Skin of body (tissue), 2 donors: ENCODE results near the gene COL4A2. TPM values are rescaled to one million over a fixed set of nuclear protein-coding genes. Genes with fewer than 3 reads are reported as not detected.

ENCODE experiments used
- DNase-seq: peaks from one replicate; lab custom pipeline; 2025; lab: John Stamatoyannopoulos, UW
- total RNA-seq: library from RNA; depleted of rRNA; stranded (reverse); fragments of >200 nt; gene quantifications from one replicate; pipeline ENCODE4 v1.2.3, GENCODE V29; 2014

COL4A2 gene
- total RNA-seq, 1 donor from 2014 or later = 479 TPM

DNA sequence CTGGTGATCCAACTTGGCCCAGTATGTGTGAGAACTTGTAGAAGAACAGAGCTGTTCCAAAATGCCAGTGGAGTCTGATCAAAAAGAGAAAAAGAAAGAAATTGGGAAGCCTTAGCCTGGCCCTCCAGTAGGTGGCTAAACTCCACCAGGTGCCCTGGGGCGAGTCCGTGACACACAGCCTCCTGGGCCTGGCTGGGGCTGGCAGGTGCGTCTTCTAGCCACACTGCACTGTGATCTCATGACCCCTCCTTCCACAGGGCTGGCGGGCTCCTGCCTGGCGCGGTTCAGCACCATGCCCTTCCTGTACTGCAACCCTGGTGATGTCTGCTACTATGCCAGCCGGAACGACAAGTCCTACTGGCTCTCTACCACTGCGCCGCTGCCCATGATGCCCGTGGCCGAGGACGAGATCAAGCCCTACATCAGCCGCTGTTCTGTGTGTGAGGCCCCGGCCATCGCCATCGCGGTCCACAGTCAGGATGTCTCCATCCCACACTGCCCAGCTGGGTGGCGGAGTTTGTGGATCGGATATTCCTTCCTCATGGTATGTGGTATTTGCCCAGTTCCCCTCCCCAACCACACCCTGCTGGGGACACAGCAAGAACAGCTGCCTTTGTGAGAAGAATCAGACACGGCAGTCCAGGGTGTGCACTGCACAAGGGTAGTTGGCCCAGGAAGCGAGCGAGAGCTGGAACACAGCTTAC, 200.7 kb downstream of the COL4A2 start:
- DNase-seq = no peak

DNA sequence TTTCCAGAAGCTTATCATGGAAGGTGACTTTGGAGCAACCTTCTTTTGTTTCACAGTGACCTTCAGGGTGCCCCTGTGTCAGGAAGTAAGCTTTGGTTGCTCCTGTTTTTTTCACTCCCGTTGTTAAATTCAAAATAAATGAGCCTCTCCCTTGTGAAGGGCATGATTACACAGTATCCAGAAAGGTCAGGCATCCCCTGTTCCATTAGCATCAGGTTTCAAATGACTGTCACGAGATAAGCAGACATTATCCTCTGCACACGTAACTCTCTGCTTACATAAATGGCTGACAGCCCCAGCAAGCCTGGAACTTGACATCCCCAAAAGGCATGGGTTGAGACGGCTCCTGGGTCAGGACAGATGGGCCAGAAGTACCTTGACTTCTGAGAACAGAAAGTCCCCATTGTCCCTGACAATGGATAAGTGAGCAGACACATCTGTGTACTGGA, 202.4 kb downstream of the COL4A2 start:
- no peak for DNase-seq

DNA sequence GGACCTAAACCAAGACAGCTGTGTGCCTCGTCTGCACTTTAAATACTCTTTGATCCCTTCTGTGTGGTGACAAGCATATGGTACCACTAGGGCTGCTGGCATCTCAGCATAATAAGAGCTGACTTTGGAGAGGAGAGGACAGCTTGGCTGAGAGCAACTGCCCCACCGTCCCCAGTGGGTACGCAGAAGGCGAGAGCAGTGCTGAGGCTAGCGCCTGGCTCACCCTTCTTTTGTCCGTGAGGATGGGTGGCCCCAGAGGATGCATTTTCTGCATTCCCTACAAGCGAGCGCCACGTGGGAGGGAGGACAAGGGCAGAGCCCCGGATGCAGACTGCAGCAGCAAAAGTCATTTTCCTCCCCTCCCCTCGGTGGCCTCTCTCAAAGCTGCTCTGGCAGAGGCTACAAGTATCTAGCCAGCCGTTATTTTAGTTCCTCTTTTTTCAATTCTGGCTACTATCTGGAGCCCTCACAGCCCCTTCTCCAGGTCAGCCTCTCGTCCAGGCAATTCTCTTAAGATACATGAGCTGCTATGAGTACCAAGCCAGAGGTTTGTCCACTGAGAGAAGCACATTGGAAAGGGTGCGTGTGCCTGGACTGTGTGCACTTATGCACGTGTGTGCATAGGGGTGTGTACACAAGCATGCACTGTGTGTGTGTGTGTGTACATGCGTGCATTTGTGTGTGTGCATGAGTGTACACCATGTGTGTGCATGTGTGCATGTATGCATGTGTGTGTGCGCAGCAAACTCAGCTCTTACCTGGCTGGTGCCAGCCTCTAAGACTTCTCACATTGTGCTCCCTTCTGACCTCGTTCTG, 203.1 kb downstream of the COL4A2 start:
- peak; percentile 36 for DNase-seq

DNA sequence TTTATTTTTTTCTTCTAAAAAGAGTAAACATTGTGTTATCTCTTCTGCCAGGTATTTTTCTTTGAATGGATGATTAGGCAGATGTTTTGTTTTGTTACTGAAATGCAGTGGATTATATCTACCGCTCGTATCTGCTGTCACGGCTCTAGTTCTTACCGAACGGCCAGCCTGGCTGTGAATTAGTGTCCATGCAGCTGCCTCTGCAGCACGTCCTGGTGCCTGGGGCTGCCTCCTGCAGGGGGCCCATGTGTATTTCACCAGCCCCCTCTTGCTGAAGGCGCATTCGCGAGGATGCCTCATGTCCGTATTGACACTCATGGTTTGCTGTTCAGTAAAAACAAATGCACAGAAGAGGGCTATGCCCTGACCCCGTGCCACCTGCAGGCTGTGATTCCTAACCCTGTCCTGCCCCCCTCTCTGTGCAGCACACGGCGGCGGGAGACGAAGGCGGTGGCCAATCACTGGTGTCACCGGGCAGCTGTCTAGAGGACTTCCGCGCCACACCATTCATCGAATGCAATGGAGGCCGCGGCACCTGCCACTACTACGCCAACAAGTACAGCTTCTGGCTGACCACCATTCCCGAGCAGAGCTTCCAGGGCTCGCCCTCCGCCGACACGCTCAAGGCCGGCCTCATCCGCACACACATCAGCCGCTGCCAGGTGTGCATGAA, 204.6 kb downstream of the COL4A2 start:
- no peak for DNase-seq

DNA sequence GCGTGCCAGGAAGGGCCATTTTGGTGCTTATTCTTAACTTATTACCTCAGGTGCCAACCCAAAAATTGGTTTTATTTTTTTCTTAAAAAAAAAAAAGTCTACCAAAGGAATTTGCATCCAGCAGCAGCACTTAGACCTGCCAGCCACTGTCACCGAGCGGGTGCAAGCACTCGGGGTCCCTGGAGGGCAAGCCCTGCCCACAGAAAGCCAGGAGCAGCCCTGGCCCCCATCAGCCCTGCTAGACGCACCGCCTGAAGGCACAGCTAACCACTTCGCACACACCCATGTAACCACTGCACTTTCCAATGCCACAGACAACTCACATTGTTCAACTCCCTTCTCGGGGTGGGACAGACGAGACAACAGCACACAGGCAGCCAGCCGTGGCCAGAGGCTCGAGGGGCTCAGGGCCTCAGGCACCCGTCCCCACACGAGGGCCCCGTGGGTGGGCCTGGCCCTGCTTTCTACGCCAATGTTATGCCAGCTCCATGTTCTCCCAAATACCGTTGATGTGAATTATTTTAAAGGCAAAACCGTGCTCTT, 205.2 kb downstream of the COL4A2 start:
- no peak for DNase-seq

DNA sequence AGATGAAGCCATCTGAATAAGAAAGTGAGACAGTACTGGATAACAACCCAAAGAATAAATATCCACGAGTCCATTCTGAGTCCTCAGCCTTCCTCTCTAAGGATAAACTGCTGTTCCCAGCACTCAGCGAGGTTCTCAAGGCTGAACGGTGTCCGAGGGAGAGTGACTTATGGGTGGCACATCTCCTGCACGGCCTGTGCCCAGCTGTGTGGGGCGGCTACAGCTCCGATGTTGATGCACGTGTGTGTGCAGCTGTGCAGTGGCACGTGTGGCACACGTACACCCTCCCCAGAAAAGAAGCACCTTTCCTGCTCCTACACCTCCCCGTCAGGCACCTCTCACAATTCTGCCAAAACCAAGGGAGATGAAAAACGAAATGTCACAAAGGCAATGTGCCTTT, 209.4 kb downstream of the COL4A2 start:
- no peak for DNase-seq

DNA sequence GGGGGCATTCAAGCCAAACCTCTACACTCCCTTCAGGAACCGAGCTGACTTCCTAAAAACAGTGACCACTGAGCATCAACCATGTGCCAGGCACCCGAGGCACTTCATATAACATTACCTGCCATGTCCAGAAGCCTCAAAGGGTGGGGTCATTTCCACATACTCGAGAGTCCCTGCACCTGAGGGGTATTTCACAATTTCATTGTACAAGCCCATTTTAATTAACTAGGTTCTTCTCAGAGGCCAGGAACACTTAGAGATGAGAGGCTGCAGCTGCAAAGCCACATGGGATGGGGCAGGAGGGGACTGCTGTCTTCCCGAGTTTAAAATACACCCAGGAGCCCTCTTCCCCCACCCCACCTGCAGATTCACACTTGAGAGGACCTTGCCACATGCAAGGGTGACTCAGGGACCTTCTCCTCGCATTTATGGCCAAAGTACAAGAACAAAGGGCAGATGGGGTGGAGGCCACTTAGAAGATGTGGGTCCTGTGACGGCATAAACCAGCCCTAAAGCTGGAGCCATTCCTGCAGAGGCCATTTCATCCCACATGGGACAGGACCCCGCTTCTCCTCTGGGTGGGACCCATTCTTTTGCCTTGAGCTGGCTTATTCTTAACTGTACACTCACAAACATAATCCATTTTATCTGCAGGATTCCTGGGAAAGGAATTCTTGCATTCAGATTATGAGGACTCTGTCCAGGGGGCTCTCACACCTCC, 210.6 kb downstream of the COL4A2 start:
- DNase-seq = no peak

DNA sequence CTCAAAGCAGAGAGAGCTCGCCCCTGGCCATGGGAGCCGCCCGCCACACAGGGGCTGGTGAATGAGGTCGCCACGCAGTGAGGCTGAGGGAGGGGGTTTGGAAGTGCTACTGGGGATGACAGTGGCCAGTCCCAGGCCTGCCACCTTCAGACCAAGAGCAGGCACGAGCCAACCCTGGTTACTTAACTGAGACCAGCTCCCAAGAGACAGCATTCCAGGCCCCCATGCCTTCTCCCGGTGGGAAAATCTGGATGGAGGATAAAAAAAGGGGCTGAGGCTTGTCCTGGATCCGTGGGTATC, 211.1 kb downstream of the COL4A2 start:
- DNase-seq = no peak

DNA sequence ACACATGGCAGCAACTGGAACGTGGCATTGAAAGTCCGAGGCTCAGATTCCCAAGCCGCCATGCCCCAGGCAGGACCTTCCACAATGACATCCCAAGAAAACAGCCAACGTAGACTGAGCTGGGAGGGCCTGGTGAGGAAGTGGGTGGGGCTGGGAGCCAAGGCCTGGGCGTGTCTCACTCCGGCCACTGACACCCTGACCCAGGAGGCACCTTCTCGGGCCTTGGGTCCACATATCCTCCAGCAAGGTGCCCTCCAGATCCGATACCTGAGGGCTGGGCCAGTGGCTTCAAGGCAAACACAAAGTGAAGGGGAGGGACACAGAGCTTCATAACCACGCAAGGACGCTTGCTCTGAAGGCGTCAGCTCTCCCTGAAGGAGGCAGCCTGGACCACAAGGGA, 211.5 kb downstream of the COL4A2 start:
- DNase-seq = no peak

DNA sequence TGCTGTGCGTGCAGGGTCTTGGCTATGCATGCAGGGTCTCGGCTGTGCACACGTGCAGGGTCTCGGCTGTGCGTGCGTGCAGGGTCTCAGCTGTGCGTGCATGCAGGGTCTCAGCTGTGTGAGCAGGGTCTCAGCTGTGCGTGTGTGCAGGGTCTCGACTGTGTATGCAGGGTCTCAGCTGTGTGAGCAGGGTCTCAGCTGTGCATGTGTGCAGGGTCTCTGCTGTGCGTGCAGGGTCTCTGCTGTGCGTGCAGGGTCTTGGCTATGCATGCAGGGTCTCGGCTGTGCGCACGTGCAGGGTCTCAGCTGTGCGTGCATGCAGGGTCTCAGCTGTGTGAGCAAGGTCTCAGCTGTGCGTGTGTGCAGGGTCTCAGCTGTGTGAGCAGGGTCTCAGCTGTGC, 212.0 kb downstream of the COL4A2 start:
- DNase-seq = no peak

DNA sequence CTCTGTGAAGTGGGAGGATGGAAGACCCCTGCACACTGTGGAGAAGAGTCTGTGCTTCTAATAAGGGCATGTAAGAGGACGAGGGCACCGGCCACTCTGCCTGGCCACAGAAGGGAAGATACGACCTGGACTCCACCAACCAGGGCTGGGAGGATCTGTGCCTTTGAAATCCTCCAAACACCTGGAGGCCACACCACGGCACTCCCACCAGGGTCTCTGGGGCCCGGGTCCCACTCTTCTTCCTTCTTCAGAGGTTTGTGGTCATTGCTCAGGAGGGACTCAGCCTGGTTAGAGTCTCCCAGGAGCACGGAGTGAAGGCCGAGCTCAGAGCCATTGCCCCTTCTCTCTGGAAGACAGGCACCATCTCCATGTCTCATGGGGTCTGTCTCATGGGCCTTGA, 212.4 kb downstream of the COL4A2 start:
- no peak for DNase-seq

DNA sequence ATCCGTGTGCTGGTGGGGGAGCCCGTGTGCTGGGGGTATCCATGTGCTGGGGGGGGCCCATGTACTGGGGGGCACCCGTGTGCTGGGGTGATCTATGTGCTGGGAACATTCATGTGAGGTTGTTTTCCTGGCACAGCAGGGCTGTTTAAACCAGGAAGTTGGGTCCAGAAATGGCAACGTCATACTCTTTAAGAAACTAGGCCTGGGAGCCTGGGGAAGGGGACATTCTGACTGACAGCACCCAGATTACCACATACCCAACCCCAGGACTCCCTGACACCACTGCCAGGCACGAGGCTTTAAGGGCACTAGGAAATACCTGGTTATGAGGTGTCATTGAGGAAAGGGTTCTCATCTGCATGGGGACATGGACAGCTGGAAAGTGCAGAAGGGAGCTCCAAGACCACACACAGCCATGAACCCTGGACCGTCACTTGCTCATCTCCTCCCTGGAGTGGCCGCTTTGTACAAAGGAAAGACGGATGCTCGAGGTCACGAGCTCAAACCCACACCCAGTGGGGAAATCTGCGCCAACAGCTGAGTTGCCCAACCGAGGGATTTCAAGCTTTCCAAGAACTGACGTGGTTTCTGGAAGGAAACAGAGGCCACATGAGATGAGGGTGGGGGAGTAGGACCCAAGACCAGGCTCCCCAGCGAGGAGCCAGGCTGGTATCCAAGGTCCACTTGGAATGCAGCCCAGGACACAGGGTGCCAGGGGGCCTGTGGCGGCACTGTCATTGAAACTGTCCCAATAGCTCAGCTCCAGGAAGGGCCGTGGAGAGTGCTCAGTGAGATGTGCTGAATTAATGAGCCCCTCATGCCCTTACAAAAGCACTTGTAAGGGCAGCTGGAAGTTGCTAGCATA, 213.6 kb downstream of the COL4A2 start:
- DNase-seq = no peak

DNA sequence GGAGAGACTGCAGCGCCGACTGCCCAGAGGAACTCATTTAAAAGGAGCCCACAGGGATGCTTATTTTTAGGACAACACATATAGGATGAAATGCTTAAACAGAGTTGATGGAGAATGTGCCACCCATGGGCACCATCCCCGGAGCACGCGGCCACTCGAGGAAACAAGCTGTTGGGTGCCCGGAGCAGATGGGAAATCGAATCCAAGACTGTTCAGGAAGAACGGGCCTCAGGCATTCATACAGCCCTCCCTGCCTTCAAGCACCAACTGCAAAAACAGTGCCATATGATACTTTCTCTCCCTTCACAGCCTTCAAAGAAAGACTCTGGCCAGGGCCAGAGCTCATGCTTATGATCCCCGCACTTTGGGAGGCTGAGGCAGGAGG, 214.2 kb downstream of the COL4A2 start:
- no peak for DNase-seq

DNA sequence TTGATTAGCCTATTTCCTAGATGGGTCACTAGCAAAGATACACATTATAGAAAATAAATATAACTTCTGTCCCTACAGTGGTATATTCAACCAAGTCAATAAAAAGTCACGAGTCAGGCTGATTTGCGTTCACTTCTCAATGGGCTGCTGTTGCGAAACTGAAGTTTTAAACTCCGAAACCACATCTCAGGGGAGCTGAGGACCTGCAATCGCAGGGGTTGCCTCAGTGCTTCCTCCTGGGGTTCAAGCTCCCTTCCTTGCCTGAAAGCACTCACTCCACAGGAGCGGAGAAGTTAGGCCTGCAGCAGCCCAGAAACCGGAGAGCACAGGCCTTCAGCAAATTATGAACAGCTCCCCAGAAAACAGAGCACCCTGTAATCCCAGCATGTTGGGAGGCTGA, 214.9 kb downstream of the COL4A2 start:
- no peak for DNase-seq

DNA sequence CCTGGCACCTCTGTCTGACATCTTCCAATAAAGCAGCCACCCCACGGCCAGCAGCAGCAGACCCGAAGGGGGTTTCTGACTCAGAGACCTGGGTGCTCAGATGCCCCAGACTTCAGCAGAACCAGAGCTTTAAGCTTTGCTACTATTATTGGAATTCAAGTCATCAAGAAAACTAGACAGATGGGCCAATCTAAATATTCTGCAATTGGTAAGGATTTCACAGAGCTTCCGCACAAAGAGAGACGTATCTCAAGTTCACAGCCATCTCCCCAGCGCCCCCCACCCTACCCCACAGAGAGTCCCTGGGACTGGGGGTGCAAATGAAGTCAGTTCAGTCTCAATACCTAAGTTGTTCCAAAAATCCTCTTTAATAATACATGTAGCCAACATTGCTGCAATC, 215.6 kb downstream of the COL4A2 start:
- DNase-seq = no peak

DNA sequence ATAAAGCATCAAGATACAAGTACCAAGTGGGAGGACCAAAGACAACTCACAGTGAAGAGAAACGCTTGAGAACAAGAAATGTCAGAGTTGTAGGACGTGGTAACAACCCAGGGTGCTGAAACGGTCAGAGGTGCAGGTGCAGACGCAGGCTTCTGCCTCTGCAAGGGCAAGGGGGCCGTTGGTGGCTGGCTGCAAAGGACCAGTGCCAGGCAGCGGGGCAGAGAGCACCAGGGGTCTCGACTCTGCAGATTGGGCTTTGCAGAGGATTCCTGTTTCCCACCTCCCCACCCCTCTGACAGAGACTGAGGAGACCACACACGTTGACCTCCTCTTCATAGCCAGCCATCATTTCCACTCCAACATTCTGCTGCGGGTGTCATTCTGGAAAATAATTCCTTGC, 216.1 kb downstream of the COL4A2 start:
- DNase-seq = no peak

DNA sequence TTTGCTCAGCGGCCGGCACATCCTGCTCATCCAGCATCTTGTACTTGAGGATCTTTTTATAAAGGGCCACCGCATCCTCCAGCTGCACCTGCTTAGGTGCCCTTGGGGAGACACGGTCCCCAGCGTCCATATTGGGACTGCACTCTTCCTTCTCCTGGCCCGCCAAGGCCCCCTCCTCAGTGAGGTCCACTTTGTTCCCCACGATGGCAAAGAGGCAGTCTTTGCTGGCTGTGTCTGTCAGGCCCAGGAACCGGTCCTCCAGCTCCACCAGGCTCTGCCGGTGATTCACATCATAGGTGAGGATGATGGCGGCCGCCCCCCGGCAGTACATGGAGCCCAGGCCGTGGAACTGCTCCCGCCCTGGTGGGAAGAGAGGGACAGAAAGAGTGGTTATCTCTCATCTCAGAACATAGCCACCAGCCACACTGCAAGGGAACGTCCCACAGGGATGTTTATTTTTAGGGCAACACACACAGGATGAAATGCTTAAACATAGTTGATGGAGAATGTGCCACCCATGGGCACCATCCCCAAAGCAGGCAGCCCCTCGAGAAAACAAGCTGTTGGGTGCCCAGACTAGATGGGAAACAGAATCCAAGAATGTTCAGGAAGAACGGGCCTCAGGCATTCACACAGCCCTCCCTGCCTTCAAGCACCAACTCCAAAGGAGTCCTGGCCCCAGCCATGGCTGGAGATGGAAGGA, 216.9 kb downstream of the COL4A2 start:
- DNase-seq = no peak

DNA sequence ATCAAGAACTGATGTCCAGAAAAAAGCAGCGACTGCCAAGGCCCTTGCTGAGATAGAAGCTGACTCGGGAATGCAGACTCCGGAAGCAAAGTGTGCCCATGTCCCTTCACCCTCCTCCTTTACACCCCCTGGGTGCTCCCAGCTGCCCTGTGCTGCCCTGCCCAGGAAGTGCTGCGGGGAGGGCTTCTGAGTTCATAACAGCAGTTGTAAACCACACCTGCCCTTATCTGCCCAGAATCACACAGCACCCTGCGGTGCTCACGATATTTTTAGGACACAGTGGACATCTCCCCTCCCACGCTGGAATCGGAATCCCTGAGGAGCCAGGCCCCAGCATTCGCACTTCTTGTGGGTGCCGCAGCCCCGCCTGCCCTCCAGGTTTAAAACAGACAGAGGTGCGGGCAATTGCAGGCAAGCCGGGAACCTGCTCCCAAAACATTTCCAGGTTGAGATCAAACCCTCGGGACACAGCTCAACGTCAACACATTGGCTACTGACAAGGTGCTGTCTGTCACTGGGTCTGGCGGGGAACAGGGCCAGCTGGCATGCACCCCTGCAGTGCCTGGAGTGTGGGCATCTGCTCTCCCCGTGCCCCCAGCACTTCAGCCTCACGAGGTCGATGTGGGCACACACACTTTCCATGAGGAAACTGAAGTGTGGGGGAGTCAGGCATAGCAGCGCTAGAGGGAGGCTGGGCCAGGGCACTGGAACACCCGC, 217.6 kb downstream of the COL4A2 start:
- no peak for DNase-seq
